ENCODE data around the gene PINLYP.

DNA sequence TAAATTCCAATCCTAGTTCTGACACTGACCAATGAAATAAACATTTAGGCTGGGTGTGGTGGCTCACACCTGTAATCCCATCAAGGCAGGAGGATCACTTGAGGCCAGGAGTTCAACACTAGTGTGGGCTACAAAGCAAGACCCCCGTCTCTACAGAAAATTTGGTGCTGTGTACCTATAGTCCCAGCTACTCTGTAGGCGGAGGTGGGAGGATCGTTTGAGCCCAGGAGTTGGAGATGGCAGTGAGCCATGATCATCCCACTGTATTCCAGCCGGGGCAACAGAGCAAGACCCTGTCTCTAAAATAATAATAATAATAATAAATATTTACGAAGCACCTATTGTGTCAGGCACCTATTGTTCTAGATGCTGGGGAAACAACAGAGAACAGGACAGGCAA, 13.7 kb downstream of the PINLYP start:
- no peak for TF ChIP-seq POLR2AphosphoS5 (IDR thresholded peaks at IDR 0.05; ENCODE audit: low read depth, low read length)
- TF ChIP-seq, protein P1, sequence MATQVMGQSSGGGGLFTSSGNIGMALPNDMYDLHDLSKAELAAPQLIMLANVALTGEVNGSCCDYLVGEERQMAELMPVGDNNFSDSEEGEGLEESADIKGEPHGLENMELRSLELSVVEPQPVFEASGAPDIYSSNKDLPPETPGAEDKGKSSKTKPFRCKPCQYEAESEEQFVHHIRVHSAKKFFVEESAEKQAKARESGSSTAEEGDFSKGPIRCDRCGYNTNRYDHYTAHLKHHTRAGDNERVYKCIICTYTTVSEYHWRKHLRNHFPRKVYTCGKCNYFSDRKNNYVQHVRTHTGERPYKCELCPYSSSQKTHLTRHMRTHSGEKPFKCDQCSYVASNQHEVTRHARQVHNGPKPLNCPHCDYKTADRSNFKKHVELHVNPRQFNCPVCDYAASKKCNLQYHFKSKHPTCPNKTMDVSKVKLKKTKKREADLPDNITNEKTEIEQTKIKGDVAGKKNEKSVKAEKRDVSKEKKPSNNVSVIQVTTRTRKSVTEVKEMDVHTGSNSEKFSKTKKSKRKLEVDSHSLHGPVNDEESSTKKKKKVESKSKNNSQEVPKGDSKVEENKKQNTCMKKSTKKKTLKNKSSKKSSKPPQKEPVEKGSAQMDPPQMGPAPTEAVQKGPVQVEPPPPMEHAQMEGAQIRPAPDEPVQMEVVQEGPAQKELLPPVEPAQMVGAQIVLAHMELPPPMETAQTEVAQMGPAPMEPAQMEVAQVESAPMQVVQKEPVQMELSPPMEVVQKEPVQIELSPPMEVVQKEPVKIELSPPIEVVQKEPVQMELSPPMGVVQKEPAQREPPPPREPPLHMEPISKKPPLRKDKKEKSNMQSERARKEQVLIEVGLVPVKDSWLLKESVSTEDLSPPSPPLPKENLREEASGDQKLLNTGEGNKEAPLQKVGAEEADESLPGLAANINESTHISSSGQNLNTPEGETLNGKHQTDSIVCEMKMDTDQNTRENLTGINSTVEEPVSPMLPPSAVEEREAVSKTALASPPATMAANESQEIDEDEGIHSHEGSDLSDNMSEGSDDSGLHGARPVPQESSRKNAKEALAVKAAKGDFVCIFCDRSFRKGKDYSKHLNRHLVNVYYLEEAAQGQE (IDR thresholded peaks at IDR 0.05; ENCODE audit: low read depth), result no peak
- TF ChIP-seq, protein P2, sequence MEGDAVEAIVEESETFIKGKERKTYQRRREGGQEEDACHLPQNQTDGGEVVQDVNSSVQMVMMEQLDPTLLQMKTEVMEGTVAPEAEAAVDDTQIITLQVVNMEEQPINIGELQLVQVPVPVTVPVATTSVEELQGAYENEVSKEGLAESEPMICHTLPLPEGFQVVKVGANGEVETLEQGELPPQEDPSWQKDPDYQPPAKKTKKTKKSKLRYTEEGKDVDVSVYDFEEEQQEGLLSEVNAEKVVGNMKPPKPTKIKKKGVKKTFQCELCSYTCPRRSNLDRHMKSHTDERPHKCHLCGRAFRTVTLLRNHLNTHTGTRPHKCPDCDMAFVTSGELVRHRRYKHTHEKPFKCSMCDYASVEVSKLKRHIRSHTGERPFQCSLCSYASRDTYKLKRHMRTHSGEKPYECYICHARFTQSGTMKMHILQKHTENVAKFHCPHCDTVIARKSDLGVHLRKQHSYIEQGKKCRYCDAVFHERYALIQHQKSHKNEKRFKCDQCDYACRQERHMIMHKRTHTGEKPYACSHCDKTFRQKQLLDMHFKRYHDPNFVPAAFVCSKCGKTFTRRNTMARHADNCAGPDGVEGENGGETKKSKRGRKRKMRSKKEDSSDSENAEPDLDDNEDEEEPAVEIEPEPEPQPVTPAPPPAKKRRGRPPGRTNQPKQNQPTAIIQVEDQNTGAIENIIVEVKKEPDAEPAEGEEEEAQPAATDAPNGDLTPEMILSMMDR (IDR thresholded peaks at IDR 0.05 in 2 of 3, conservative IDR thresholded peaks at IDR 0.05 in 1 of 3; ENCODE audit: borderline replicate concordance in 1 of 3, insufficient read depth in 1 of 3, low read depth in 2 of 3, low read length in 2 of 3), result no peak
- TF ChIP-seq CEBPB (IDR thresholded peaks at IDR 0.05; ENCODE audit: low read depth), result no peak
- no peak for TF ChIP-seq EGR1 (IDR thresholded peaks at IDR 0.05; ENCODE audit: low read depth)
- TF ChIP-seq ZNF274 (IDR thresholded peaks at IDR 0.05; ENCODE audit: low read depth, low read length), result no peak
- no peak for TF ChIP-seq YY1 (IDR thresholded peaks at IDR 0.05; ENCODE audit: extremely low read depth, insufficient replicate concordance, low read depth, low read length)

Data from HCT116 (cell line).